GM19238 (cell line): ENCODE results near the gene TLE3.

ENCODE experiments used
- DNase-seq: peaks from one replicate; pipeline ENCODE4 v3.0.0; 2011; ENCODE audit warnings: low spot score; ENCODE audit not compliant: insufficient read length

The TLE3 gene

GRCh38 chr15:70006259-70007147 lies 91.2 kb downstream of the TLE3 start:
- no peak for DNase-seq

- no peak for DNase-seq
Measured at GRCh38 chr15:70004826-70005225, 92.9 kb downstream of the TLE3 start.

- DNase-seq = no peak
Measured at GRCh38 chr15:70002897-70003296, 94.8 kb downstream of the TLE3 start.

- DNase-seq = no peak
Measured at GRCh38 chr15:70001859-70002258, 95.9 kb downstream of the TLE3 start.

GRCh38 chr15:69999392-70000085 lies 98.2 kb downstream of the TLE3 start:
- DNase-seq = no peak

- no peak for DNase-seq
Measured at GRCh38 chr15:69998541-69999391, 99.0 kb downstream of the TLE3 start.

GRCh38 chr15:69997813-69998212 lies 99.9 kb downstream of the TLE3 start:
- no peak for DNase-seq
